ENCODE data around the gene POP4. TPM values are rescaled to one million over a fixed set of nuclear protein-coding genes. Genes with fewer than 3 reads are reported as not detected.

POP4 gene
- total and polyA plus RNA-seq, 2 donors (not counting 3 experiments of a cell fraction or from before 2014, with no cell fraction given), result 56.2 to 64.4 TPM

GRCh38 chr19:29567366-29567915 lies 38.6 kb upstream of the POP4 start:
- no TSS peak for BruUV-seq (replicated peaks)
- TF ChIP-seq FOS (IDR thresholded peaks at IDR 0.05; ENCODE audit: borderline replicate concordance, insufficient read depth, low read length) (no peak), MYC (IDR thresholded peaks at IDR 0.05; ENCODE audit: low read depth, low read length) (no peak), POLR2A (IDR thresholded peaks at IDR 0.05; ENCODE audit: low read depth, low read length) (no peak), POLR2AphosphoS5 (IDR thresholded peaks at IDR 0.05; ENCODE audit: insufficient read depth, low read depth, low read length) (no peak), GATA2 (IDR thresholded peaks at IDR 0.05; ENCODE audit: insufficient read depth, insufficient read length, low read depth, low read length) (no peak), MAX (IDR thresholded peaks at IDR 0.05; ENCODE audit: insufficient read depth, insufficient read length) (no peak), EZH2 (IDR thresholded peaks at IDR 0.05; ENCODE audit: borderline replicate concordance, low read depth, low read length, severe bottlenecking) (no peak), JUN (IDR thresholded peaks at IDR 0.05; ENCODE audit: borderline replicate concordance, insufficient read depth, insufficient read length, low read depth) (no peak)
- TF ChIP-seq, protein P1, sequence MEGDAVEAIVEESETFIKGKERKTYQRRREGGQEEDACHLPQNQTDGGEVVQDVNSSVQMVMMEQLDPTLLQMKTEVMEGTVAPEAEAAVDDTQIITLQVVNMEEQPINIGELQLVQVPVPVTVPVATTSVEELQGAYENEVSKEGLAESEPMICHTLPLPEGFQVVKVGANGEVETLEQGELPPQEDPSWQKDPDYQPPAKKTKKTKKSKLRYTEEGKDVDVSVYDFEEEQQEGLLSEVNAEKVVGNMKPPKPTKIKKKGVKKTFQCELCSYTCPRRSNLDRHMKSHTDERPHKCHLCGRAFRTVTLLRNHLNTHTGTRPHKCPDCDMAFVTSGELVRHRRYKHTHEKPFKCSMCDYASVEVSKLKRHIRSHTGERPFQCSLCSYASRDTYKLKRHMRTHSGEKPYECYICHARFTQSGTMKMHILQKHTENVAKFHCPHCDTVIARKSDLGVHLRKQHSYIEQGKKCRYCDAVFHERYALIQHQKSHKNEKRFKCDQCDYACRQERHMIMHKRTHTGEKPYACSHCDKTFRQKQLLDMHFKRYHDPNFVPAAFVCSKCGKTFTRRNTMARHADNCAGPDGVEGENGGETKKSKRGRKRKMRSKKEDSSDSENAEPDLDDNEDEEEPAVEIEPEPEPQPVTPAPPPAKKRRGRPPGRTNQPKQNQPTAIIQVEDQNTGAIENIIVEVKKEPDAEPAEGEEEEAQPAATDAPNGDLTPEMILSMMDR (IDR thresholded peaks at IDR 0.05; ENCODE audit: extremely low read depth in 1 of 2, insufficient read depth in 1 of 2, low read depth in 1 of 2, low read length in 2 of 2), result no peak
- ChIA-PET POLR2A (no interaction called here), CTCF (no interaction called here)
- Histone ChIP-seq H3K36me3 (ENCODE audit: control insufficient read depth in 2 of 2, extremely low read depth in 1 of 2, insufficient read depth in 2 of 2, low read length in 2 of 2) (no peaks in the 10 kb centered on the region), H4K20me1 (replicated peaks; ENCODE audit: control insufficient read depth, extremely low read depth, insufficient read depth, low read length) (no peaks in the 10 kb centered on the region), H3K27ac (ENCODE audit: insufficient read depth, low read depth, low read length) (no peak overlapping the region), H3K9me3 (replicated peaks; ENCODE audit: control insufficient read depth, insufficient read depth, low read length) (no peaks in the 10 kb centered on the region), H3K27me3 (ENCODE audit: control insufficient read depth in 2 of 2, insufficient read depth in 2 of 2, low read length in 2 of 2) (no peaks in the 10 kb centered on the region), H3K9me1 (replicated peaks; ENCODE audit: control insufficient read depth, extremely low read depth, insufficient read depth, low read length) (no peaks in the 10 kb centered on the region), H3K9ac (replicated peaks; ENCODE audit: extremely low read depth, insufficient read depth, low read length) (no peak overlapping the region), H2AFZ (ENCODE audit: low read depth, low read length) (no peak overlapping the region), H3K4me2 (ENCODE audit: insufficient read depth, low read length) (no peak overlapping the region), H3K4me3 (replicated peaks in 1 of 3; ENCODE audit: insufficient read depth in 1 of 3, low read depth in 1 of 3, low read length in 3 of 3) (no peak overlapping the region), H3K79me2 (ENCODE audit: control insufficient read depth, insufficient read depth, low read length) (no peaks in the 10 kb centered on the region), H3K4me1 (ENCODE audit: control insufficient read depth, extremely low read depth, insufficient read depth, low read length) (no peaks in the 10 kb centered on the region)
- dilution Hi-C loops (cut with MboI; ENCODE audit: extremely low pct_ligation_motif_present, low sequenced_read_pairs) (no loop called here), intact Hi-C loops (cut with micrococcal nuclease) (no loop called here)
- FAIRE-seq (no peak), DNase-seq (ENCODE audit: low read depth, low spot score) (no peak)
